HCT116 (cell line): ENCODE results near the gene POP7. TPM values are rescaled to one million over a fixed set of nuclear protein-coding genes. Genes with fewer than 3 reads are reported as not detected.
"Not testable (repeated sequence)": the region's sequence is repeated elsewhere in the genome, so short reads cannot be mapped to it uniquely, and the experiment has no call there.

Experiments used
- ATAC-seq: fragments of 200-7000 bp; cut with Tn5 transposase; 2 replicates; pipeline ENCODE4 v1.9.1; 2020; ENCODE audit warnings: mild to moderate bottlenecking, moderate library complexity
- BruUV-seq: library from RNA; stranded (reverse); fragments of 400-500 nt; replicated peaks from 2 replicates; lab custom pipeline; 2021; lab: Mats Ljungman, UMichigan
- CTCF ChIA-PET: fragments of 300-600 bp; sonication (Branson Sonifier 250); formaldehyde crosslinking; loops from one replicate; lab custom pipeline; 2021; ENCODE audit warnings: antibody characterized with exemption; lab: Charles Lee
- POLR2A ChIA-PET: fragments of 300-600, 350-600 bp; sonication (Branson Sonifier 250); formaldehyde crosslinking; loops from one replicate; lab custom pipeline; 2021; ENCODE audit warnings: antibody characterized with exemption; lab: Charles Lee
- RAD21 ChIA-PET, 2 experiments: fragments of 300-600 bp; sonication (Branson Sonifier 250); formaldehyde crosslinking; loops; one replicate each; lab custom pipeline; 2023; ENCODE audit warnings: low total read pairs in 2 of 2; ENCODE audit not compliant: uncharacterized antibody in 2 of 2, unreplicated experiment in 2 of 2, low non-redundant PET in 1 of 2; lab: Charles Lee
- DNase-seq: peaks from one replicate; pipeline ENCODE4 v3.0.0-alpha.2; 2010; ENCODE audit warnings: low read depth, low spot score
- H2AFZ ChIP-seq: fragments of 200-600 bp; shearing (Covaris generic), sonication (generic); 2 replicates; pipeline ENCODE4 v1.6.1; 2017; ENCODE audit warnings: low read depth, mixed run types, mixed read lengths, antibody characterized with exemption, low read length; ENCODE audit not compliant: poor library complexity, severe bottlenecking
- H3K27ac ChIP-seq: 2 replicates; pipeline ENCODE4 v1.5.1; 2012; ENCODE audit warnings: low read depth, low read length
- H3K27me3 ChIP-seq: fragments of 200-600 bp; sonication (generic); 2 replicates; pipeline ENCODE4 v1.6.1; 2016; ENCODE audit warnings: mixed run types, low read length, mixed read lengths; ENCODE audit not compliant: insufficient read depth
- H3K36me3 ChIP-seq, 2 experiments: fragments of 200-500 bp in 1 of 2; fragments of 200-600 bp in 1 of 2; sonication (Bioruptor generic) in 1 of 2; sonication (generic) in 1 of 2; 2 replicates each; pipeline versions ENCODE4 v1.5.1 to v1.6.1; 2014 to 2016; ENCODE audit warnings: low read length in 2 of 2, inconsistent platforms in 1 of 2, mixed read lengths in 1 of 2, mixed run types in 1 of 2; ENCODE audit not compliant: insufficient read depth in 2 of 2, control insufficient read depth in 1 of 2
- H3K4me1 ChIP-seq, 2 experiments: fragments of 200-600 bp in 1 of 2; sonication (generic) in 1 of 2; 2 replicates each; pipeline versions ENCODE4 v1.5.1 to v1.6.1; 2012 to 2017; ENCODE audit warnings: low read length in 2 of 2, inconsistent platforms in 1 of 2, mild to moderate bottlenecking in 1 of 2, mixed read lengths in 1 of 2, mixed run types in 1 of 2, moderate library complexity in 1 of 2; ENCODE audit not compliant: insufficient read depth in 2 of 2, control insufficient read depth in 1 of 2
- H3K4me2 ChIP-seq: fragments of 200-600 bp; sonication (generic); 2 replicates; pipeline ENCODE4 v1.6.1; 2017; ENCODE audit warnings: mixed run types, low read length, mixed read lengths
- H3K4me3 ChIP-seq, 2 experiments: fragments of 200-600 bp in 1 of 2; sonication (generic) in 1 of 2; replicated peaks in 1 of 2; 2 replicates each; pipeline ENCODE4 v1.5.1; 2011 to 2016; ENCODE audit warnings: low read length in 2 of 2, control low read depth in 1 of 2, low read depth in 1 of 2, mild to moderate bottlenecking in 1 of 2, mixed read lengths in 1 of 2, mixed run types in 1 of 2
- H3K79me2 ChIP-seq: fragments of 200-600 bp; sonication (generic); 2 replicates; pipeline ENCODE4 v1.6.1; 2017; ENCODE audit warnings: mild to moderate bottlenecking, mixed run types, low read length, moderate library complexity, mixed read lengths; ENCODE audit not compliant: insufficient read depth
- H3K9ac ChIP-seq: fragments of 200-600 bp; sonication (generic); 2 replicates; pipeline ENCODE4 v1.6.1; 2016; ENCODE audit warnings: low read length, mixed read lengths
- H3K9me2 ChIP-seq: fragments of 200-600 bp; sonication (generic), shearing (Covaris generic); 2 replicates; pipeline ENCODE4 v1.6.1; 2017; ENCODE audit warnings: mixed run types, mild to moderate bottlenecking, moderate library complexity; ENCODE audit not compliant: insufficient read depth
- H3K9me3 ChIP-seq, 2 experiments: fragments of 200-500 bp in 1 of 2; fragments of 200-600 bp in 1 of 2; sonication (Bioruptor generic) in 1 of 2; sonication (generic) in 1 of 2; 2 replicates each; pipeline ENCODE4 v1.6.1; 2014 to 2017; ENCODE audit warnings: low read length in 2 of 2, mixed read lengths in 2 of 2, inconsistent platforms in 1 of 2, low read depth in 1 of 2, mild to moderate bottlenecking in 1 of 2, mixed run types in 1 of 2, moderate library complexity in 1 of 2; ENCODE audit not compliant: control insufficient read depth in 1 of 2, insufficient read depth in 1 of 2
- H4K20me1 ChIP-seq: fragments of 200-600 bp; sonication (generic), shearing (Covaris generic); 2 replicates; pipeline ENCODE4 v1.6.1; 2017; ENCODE audit warnings: mixed run types, mild to moderate bottlenecking, moderate library complexity; ENCODE audit not compliant: insufficient read depth
- CBX3 ChIP-seq: IDR thresholded peaks from 2 replicates; pipeline ENCODE4 v1.6.1; 2012; ENCODE audit warnings: low read depth
- EGR1 ChIP-seq: IDR thresholded peaks from 2 replicates; pipeline ENCODE4 v1.6.1; 2012; ENCODE audit warnings: low read depth
- SIN3A ChIP-seq: IDR thresholded peaks from 2 replicates; pipeline ENCODE4 v1.6.1; 2012; ENCODE audit warnings: low read depth
- TCF7L2 ChIP-seq: IDR thresholded peaks from 2 replicates; pipeline ENCODE4 v1.7.0; 2011; ENCODE audit warnings: borderline replicate concordance, inconsistent platforms; ENCODE audit not compliant: insufficient read depth, insufficient read length; ENCODE audit errors: extremely low read depth
- intact Hi-C: fragments of 100-400 bp; cut with micrococcal nuclease; formaldehyde crosslinking; loops from 2 replicates; pipeline ENCODE4 v1.10.0; 2022
- total RNA-seq: library from RNA; stranded (reverse); gene quantifications from one replicate; pipeline ENCODE4 v1.2.1, GENCODE V29; 2021; ENCODE audit not compliant: unreplicated experiment

The POP7 gene
- total RNA-seq, 1 experiment from 2014 or later, result 67.5 TPM

DNA sequence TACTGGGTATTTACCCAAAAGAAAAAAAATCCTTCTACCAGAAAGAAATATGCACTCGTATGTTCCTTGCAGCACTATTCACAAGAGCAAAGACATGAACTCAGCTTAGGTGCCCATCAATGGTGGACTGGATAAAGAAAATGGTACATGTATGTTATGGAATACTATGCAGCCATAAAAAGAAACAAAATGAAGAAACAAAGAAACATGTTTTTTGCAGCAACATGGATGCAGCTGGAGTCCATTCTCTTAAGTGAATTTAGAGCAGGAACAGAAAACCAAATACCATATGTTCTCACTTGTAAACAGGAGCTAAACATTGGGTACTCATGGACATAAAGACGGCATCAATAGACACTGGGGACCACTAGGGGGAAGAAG lies 37.9 kb upstream of the POP7 start:
- no peaks in the 10 kb centered on the region for H3K27me3 ChIP-seq
- H2AFZ ChIP-seq, result no peak overlapping the region
- intact Hi-C loops, result no loop called here
- H3K4me2 ChIP-seq, result no peak overlapping the region
- ATAC-seq (no peak), DNase-seq (no peak)
- ChIA-PET RAD21 (no interaction called here), POLR2A (no interaction called here), CTCF (no interaction called here)
- no peaks in the 10 kb centered on the region for H4K20me1 ChIP-seq
- BruUV-seq, result no TSS peak
- no peaks in the 10 kb centered on the region for H3K9me3 ChIP-seq
- H3K4me1 ChIP-seq, result peaks cover 0 to 8% of the 10 kb centered on the region in 2 experiments; a peak in 2 of 4 replicates
- H3K4me3 ChIP-seq, result no peak overlapping the region
- no peaks in the 10 kb centered on the region for H3K79me2 ChIP-seq
- H3K27ac ChIP-seq, result no peak overlapping the region
- no peaks in the 10 kb centered on the region for H3K36me3 ChIP-seq
- no peak overlapping the region for H3K9ac ChIP-seq
- TF ChIP-seq SIN3A (no peak), TCF7L2 (no peak), EGR1 (no peak), CBX3 (no peak)
- H3K9me2 ChIP-seq, result no peaks in the 10 kb centered on the region

DNA sequence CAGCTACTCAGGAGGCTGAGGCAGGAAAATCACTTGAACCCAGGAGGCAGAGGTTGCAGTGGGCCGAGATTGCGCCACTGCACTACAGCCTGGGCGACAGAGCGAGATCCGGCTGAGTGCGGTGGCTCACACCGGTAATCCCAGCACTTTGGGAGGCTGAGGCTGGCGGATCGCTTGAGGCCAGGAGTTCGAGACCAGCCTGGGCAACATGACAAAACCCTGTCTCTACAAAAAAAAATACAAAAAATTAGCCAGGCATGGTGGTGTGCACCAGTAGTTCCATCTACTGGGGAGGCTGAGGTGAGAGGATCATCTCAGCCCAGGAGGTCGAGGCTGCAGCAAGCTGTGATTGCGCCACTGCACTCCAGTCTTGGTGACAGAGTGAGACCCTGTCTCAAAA lies 36.8 kb upstream of the POP7 start:
- intact Hi-C loops, DNase-seq, H4K20me1 ChIP-seq, BruUV-seq, RAD21 ChIA-PET, CTCF ChIA-PET, H3K27me3 ChIP-seq, H2AFZ ChIP-seq, H3K27ac ChIP-seq, H3K4me2 ChIP-seq, H3K9ac ChIP-seq, H3K4me3 ChIP-seq, POLR2A ChIA-PET, H3K79me2 ChIP-seq, ATAC-seq, H3K9me2 ChIP-seq, H3K9me3 ChIP-seq, H3K36me3 ChIP-seq: not testable (repeated sequence)
- peaks cover 0 to 11% of the 10 kb centered on the region in 2 experiments; a peak in 1 of 4 replicates for H3K4me1 ChIP-seq
